Measurements from ENCODE around the gene LIPA. TPM values are rescaled to one million over a fixed set of nuclear protein-coding genes. Genes with fewer than 3 reads are reported as not detected.
A peak's percentile ranks its signal among the peaks of the same experiment; 100 is the strongest.
"Not testable (repeated sequence)": the region's sequence is repeated elsewhere in the genome, so short reads cannot be mapped to it uniquely, and the experiment has no call there.

LIPA gene
- total RNA-seq, 2 donors from 2014 or later = 30.4 to 37.8 TPM

DNA sequence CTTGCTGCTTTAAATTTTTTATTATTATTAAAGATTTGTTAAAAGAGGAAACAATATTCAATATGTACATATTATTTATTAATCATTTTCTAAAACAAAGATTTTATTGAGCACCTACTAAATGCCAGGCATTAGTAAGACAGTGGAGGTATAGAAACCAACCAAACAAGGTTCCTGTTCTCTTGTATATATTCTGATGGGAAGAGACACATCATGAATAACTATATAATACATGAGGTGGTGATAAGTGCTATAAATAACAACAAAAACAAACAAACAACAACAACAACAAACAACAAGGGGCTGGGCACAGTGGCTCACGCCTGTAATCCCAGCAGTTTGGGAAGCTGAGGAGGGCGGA lies 630 bp upstream of the LIPA start:
- Histone ChIP-seq H3K27me3 (no peaks in the 10 kb centered on the region), H3K27ac (no peak overlapping the region), H3K4me3 (peak overlapping the region; percentile 66), H3K36me3 (no peaks in the 10 kb centered on the region), H3K4me1 (peaks cover 6% of the 10 kb centered on the region), H3K9ac (ENCODE audit: low read depth in 2 of 2, low read length in 2 of 2) (no peak overlapping the region), H3K9me3 (no peaks in the 10 kb centered on the region)
- DNase-seq = no peak
- TF ChIP-seq, protein P1, sequence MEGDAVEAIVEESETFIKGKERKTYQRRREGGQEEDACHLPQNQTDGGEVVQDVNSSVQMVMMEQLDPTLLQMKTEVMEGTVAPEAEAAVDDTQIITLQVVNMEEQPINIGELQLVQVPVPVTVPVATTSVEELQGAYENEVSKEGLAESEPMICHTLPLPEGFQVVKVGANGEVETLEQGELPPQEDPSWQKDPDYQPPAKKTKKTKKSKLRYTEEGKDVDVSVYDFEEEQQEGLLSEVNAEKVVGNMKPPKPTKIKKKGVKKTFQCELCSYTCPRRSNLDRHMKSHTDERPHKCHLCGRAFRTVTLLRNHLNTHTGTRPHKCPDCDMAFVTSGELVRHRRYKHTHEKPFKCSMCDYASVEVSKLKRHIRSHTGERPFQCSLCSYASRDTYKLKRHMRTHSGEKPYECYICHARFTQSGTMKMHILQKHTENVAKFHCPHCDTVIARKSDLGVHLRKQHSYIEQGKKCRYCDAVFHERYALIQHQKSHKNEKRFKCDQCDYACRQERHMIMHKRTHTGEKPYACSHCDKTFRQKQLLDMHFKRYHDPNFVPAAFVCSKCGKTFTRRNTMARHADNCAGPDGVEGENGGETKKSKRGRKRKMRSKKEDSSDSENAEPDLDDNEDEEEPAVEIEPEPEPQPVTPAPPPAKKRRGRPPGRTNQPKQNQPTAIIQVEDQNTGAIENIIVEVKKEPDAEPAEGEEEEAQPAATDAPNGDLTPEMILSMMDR (IDR thresholded peaks at IDR 0.05) = no peak
- intact Hi-C loops (cut with DNase I) = no loop called here

DNA sequence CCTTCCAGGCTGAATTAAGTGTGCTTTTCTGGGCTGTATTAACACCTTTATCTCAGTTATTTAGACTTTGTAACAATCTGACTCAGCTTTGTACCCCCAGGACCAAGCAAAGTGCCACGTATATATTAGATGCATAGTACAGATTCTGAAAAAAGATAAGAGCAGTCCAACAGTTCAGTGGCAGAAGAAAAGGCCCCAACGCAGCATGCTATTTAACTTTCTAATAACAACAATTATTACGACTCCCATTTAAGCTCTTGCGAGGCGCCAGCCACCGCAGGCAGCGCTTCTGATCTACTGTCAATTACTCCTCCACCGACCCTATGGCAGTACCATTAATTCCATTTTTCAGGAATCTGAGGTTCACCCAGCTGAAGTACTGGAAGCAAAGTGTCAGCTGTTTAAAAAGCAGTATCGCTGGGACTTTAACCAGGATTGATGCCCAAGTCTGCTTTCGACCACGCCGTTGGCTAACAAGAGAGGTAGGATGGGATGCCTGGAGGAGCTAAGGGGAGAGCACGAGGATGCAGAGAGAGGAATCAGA lies 638 bp downstream of the LIPA start:
- DNase-seq = no peak
- H3K36me3 ChIP-seq = no peaks in the 10 kb centered on the region
- peak overlapping the region; percentile 62 to 66 for H3K9ac ChIP-seq (ENCODE audit: low read depth in 2 of 2, low read length in 2 of 2)
- TF ChIP-seq, protein P1 (IDR thresholded peaks at IDR 0.05) = no peak
- intact Hi-C loops (cut with DNase I) = no loop called here
- peaks cover 6% of the 10 kb centered on the region for H3K4me1 ChIP-seq
- H3K27ac ChIP-seq = peak overlapping the region; percentile 30
- no peaks in the 10 kb centered on the region for H3K9me3 ChIP-seq
- H3K27me3 ChIP-seq = no peaks in the 10 kb centered on the region
- peak overlapping the region; percentile 66 for H3K4me3 ChIP-seq

DNA sequence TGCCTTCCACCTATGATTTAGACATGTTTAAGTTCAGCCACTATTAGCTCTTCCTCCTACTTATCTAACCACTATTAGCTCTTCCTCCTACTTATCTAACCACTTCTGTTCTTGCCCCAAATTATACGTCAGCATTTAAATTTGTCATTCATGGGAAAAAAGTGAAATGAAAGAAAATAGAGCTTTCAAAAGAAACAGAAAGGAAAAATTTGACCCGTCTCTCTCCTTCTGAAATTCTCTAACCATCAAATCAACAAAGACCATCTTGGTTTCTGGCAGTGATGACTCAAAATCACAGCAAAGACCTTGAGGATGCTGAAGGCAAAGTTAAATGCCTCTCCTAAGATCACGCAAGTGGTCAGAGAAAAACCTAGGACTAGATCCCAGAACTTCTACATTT lies 2.6 kb downstream of the LIPA start:
- H3K27ac ChIP-seq = no peak overlapping the region
- no peak for DNase-seq
- no peaks in the 10 kb centered on the region for H3K9me3 ChIP-seq
- peaks cover 6% of the 10 kb centered on the region for H3K4me1 ChIP-seq
- H3K27me3 ChIP-seq = no peaks in the 10 kb centered on the region
- H3K4me3 ChIP-seq = no peak overlapping the region
- H3K36me3 ChIP-seq = no peaks in the 10 kb centered on the region
- H3K9ac ChIP-seq (ENCODE audit: low read depth in 2 of 2, low read length in 2 of 2) = no peak overlapping the region
- TF ChIP-seq, protein P1 (IDR thresholded peaks at IDR 0.05) = no peak
- intact Hi-C loops (cut with DNase I) = no loop called here

DNA sequence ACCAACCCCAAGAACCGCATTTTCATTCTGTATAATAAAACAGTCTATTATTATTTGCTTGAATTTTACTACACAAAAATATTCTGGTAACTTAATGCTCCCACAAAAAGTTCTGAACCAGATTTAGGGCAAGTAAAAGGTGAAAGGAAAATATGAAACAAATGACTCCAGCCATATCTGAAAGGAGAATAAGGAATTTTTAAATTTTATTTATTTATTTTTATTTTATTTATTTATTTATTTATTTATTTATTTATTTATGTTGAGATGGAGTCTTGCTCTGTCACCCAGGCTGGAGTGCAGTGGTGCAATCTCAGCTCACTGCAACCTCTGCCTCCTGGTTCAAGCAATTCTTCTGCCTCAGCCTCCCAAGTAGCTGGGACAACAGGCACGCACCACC lies 4.0 kb downstream of the LIPA start:
- H3K4me3 ChIP-seq; H3K4me1 ChIP-seq; H3K27me3 ChIP-seq; H3K36me3 ChIP-seq; H3K9ac ChIP-seq (ENCODE audit: low read depth in 2 of 2, low read length in 2 of 2); intact Hi-C loops (cut with DNase I); DNase-seq; H3K27ac ChIP-seq; H3K9me3 ChIP-seq: not testable (repeated sequence)

DNA sequence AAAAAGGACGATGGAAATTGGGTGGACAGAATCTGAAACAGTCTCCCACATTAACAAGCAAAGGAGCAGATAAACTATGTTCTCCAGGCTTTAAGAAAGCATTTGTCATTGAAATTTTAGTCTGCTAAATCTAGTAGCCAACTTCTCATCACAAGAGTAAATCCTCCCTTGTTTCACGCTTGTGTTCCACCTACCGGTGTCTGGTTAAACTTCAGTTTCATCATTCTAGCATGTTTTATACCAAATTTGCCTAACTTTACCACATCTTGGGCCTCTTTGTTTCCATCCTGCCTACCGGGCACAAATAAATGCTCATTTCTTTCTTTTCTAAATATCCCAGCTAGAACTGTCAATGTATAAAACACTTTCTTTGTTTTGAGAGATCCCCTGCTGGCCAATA lies 5.8 kb downstream of the LIPA start:
- Histone ChIP-seq H3K36me3 (no peaks in the 10 kb centered on the region), H3K4me1 (peaks cover 9% of the 10 kb centered on the region), H3K27me3 (no peaks in the 10 kb centered on the region), H3K9me3 (no peaks in the 10 kb centered on the region), H3K4me3 (no peak overlapping the region), H3K27ac (no peak overlapping the region), H3K9ac (ENCODE audit: low read depth in 2 of 2, low read length in 2 of 2) (no peak overlapping the region)
- intact Hi-C loops (cut with DNase I) = no loop called here
- DNase-seq = no peak
- TF ChIP-seq, protein P1 (IDR thresholded peaks at IDR 0.05) = no peak

DNA sequence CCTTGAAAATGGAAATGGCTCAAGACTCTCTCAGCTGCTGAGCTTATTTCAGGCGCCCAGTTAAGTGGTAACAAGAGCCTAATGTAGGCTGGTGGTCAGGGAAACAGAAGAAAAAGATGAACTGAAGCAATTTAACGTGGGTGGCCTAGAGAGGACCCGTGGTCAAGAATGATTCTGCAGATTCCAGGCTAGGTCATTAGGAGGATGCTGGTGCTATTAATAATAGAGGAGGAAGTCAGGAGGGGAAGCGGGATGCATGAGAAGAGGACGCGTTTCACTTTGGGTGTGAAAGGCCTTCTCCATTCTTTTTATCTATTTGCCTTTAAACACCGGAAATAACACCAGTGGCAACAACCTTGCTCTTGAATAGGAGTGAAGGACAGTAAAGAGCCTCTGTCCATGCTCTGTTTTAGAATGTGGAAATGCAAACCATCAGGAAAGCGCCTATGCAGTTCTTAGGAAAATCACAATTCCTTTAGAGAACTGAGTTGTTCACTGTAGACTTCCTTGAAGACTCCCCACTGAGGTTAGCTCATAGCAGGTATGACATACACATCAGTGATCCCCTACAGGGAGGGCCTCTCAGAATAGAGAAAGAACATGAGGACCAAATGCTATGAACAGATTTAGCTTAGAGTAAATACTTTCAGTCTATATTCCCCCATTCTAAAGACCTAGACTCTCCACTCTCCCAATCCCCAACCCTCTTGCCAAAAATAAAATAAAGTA lies 8.6 kb downstream of the LIPA start:
- H3K4me3 ChIP-seq = no peak overlapping the region
- intact Hi-C loops (cut with DNase I) = no loop called here
- TF ChIP-seq, protein P1 (IDR thresholded peaks at IDR 0.05) = no peak
- no peaks in the 10 kb centered on the region for H3K36me3 ChIP-seq
- H3K27ac ChIP-seq = no peak overlapping the region
- peaks cover 4% of the 10 kb centered on the region for H3K4me1 ChIP-seq
- H3K27me3 ChIP-seq = no peaks in the 10 kb centered on the region
- no peaks in the 10 kb centered on the region for H3K9me3 ChIP-seq
- no peak for DNase-seq
- H3K9ac ChIP-seq (ENCODE audit: low read depth in 2 of 2, low read length in 2 of 2) = no peak overlapping the region
